H9 (cell line): Measurements from ENCODE around the gene FUS. TPM values are rescaled to one million over a fixed set of nuclear protein-coding genes. Genes with fewer than 3 reads are reported as not detected.

Experiments used
- DNase-seq: peaks from one replicate; pipeline ENCODE4 v3.0.0-alpha.2; 2017
- H2AFZ ChIP-seq: one replicate; pipeline ENCODE4 v1.6.1; 2013; ENCODE audit warnings: mild to moderate bottlenecking, low read length, control low read depth, moderate library complexity
- H2AK5ac ChIP-seq: 2 replicates; pipeline ENCODE4 v1.6.1; 2013; ENCODE audit warnings: low read length, control low read depth, mixed read lengths; ENCODE audit not compliant: insufficient read length
- H2BK120ac ChIP-seq: one replicate; pipeline ENCODE4 v1.6.1; 2013; ENCODE audit warnings: low read depth, mild to moderate bottlenecking, low read length, control low read depth, inconsistent platforms; ENCODE audit not compliant: poor library complexity, severe bottlenecking
- H2BK12ac ChIP-seq: 2 replicates; pipeline ENCODE4 v1.6.1; 2013; ENCODE audit warnings: low read length, control low read depth, mixed read lengths, low read depth; ENCODE audit not compliant: insufficient read length
- H2BK15ac ChIP-seq: 2 replicates; pipeline ENCODE4 v1.6.1; 2013; ENCODE audit warnings: low read depth, low read length, control low read depth
- H2BK20ac ChIP-seq: one replicate; pipeline ENCODE4 v1.6.1; 2013; ENCODE audit warnings: low read depth, mild to moderate bottlenecking, low read length, control low read depth, inconsistent platforms; ENCODE audit not compliant: poor library complexity, severe bottlenecking
- H2BK5ac ChIP-seq: 2 replicates; pipeline ENCODE4 v1.6.1; 2013; ENCODE audit warnings: low read length, control low read depth, mixed read lengths; ENCODE audit not compliant: insufficient read length
- H3K14ac ChIP-seq: 2 replicates; pipeline ENCODE4 v1.6.1; 2013; ENCODE audit warnings: low read length, control low read depth; ENCODE audit not compliant: insufficient read depth
- H3K18ac ChIP-seq: 2 replicates; pipeline ENCODE4 v1.6.1; 2013; ENCODE audit warnings: low read depth, mild to moderate bottlenecking, mixed read lengths, low read length, control low read depth; ENCODE audit not compliant: insufficient read length
- H3K23ac ChIP-seq: 2 replicates; pipeline ENCODE4 v1.6.1; 2013; ENCODE audit warnings: low read length, control low read depth, mixed read lengths, low read depth; ENCODE audit not compliant: insufficient read length
- H3K23me2 ChIP-seq: 2 replicates; pipeline ENCODE4 v1.6.1; 2013; ENCODE audit warnings: low read depth, mild to moderate bottlenecking, mixed read lengths, low read length, control low read depth; ENCODE audit not compliant: insufficient read length, poor library complexity, severe bottlenecking
- H3K27ac ChIP-seq: 2 replicates; pipeline ENCODE4 v1.5.1; 2013; ENCODE audit warnings: low read length, control low read depth, mixed read lengths, low read depth; ENCODE audit not compliant: insufficient read length
- H3K27me3 ChIP-seq: 2 replicates; pipeline ENCODE4 v1.6.1; 2013; ENCODE audit warnings: low read length, control low read depth, inconsistent platforms; ENCODE audit not compliant: insufficient read depth
- H3K4ac ChIP-seq: 2 replicates; pipeline ENCODE4 v1.6.1; 2013; ENCODE audit warnings: low read depth, mild to moderate bottlenecking, control low read depth, inconsistent platforms, low read length, moderate library complexity
- H3K4me1 ChIP-seq: 2 replicates; pipeline ENCODE4 v1.6.1; 2013; ENCODE audit warnings: low read length, control low read depth, inconsistent platforms; ENCODE audit not compliant: insufficient read depth
- H3K4me2 ChIP-seq: 2 replicates; pipeline ENCODE4 v1.6.1; 2013; ENCODE audit warnings: low read length, control low read depth, mixed read lengths; ENCODE audit not compliant: insufficient read length, insufficient read depth
- H3K56ac ChIP-seq: 2 replicates; pipeline ENCODE4 v1.6.1; 2013; ENCODE audit warnings: low read depth, mild to moderate bottlenecking, mixed read lengths, low read length, control low read depth; ENCODE audit not compliant: insufficient read length
- H3K79me1 ChIP-seq: 2 replicates; pipeline ENCODE4 v1.6.1; 2013; ENCODE audit warnings: low read depth, mild to moderate bottlenecking, moderate library complexity, low read length, control low read depth, inconsistent platforms; ENCODE audit not compliant: insufficient read depth, poor library complexity, severe bottlenecking
- H3K79me2 ChIP-seq: 2 replicates; pipeline ENCODE4 v1.6.1; 2013; ENCODE audit warnings: low read length, control low read depth, inconsistent platforms; ENCODE audit not compliant: insufficient read depth
- H3K9ac ChIP-seq: 2 replicates; pipeline ENCODE4 v1.6.1; 2013; ENCODE audit warnings: low read length, control low read depth, mixed read lengths; ENCODE audit not compliant: insufficient read length; ENCODE audit errors: extremely low read depth
- H3K9me3 ChIP-seq: one replicate; pipeline ENCODE4 v1.6.1; 2013; ENCODE audit warnings: low read depth, low read length, inconsistent platforms; ENCODE audit not compliant: control insufficient read depth
- H3T11ph ChIP-seq: one replicate; pipeline ENCODE4 v1.6.1; 2013; ENCODE audit warnings: mild to moderate bottlenecking, low read length, control low read depth, inconsistent platforms
- H4K20me1 ChIP-seq: one replicate; pipeline ENCODE4 v1.6.1; 2013; ENCODE audit not compliant: control insufficient read depth, insufficient read length, insufficient read depth
- H4K5ac ChIP-seq: 2 replicates; pipeline ENCODE4 v1.6.1; 2013; ENCODE audit warnings: low read depth, mild to moderate bottlenecking, mixed read lengths, low read length, control low read depth; ENCODE audit not compliant: insufficient read length
- H4K8ac ChIP-seq: replicated peaks from 2 replicates; pipeline ENCODE4 v1.6.1; 2013; ENCODE audit warnings: low read length, control low read depth, mixed read lengths, low read depth; ENCODE audit not compliant: insufficient read length
- H4K91ac ChIP-seq: 2 replicates; pipeline ENCODE4 v1.6.1; 2013; ENCODE audit warnings: low read depth, mild to moderate bottlenecking, moderate library complexity, mixed read lengths, low read length, control low read depth; ENCODE audit not compliant: insufficient read length
- H3K27ac Mint-ChIP-seq, 3 experiments: 2 replicates in 2 of 3; 3 replicates in 1 of 3; pipeline ENCODE4 v1.8.0; 2020 to 2021; ENCODE audit warnings: mixed read lengths in 3 of 3, mild to moderate bottlenecking in 1 of 3, moderate library complexity in 1 of 3
- H3K27me3 Mint-ChIP-seq: 2 replicates; pipeline ENCODE4 v1.8.0; 2021; ENCODE audit warnings: low read depth, mild to moderate bottlenecking, moderate library complexity, mixed read lengths
- H3K36me3 Mint-ChIP-seq, 3 experiments: 2 replicates in 2 of 3; 3 replicates in 1 of 3; pipeline ENCODE4 v1.8.0; 2020 to 2021; ENCODE audit warnings: low read depth in 3 of 3, mixed read lengths in 3 of 3; ENCODE audit not compliant: insufficient read depth in 1 of 3
- H3K4me1 Mint-ChIP-seq, 2 experiments: 2 replicates each; pipeline ENCODE4 v1.8.0; 2020; ENCODE audit warnings: mixed read lengths in 2 of 2
- H3K4me3 Mint-ChIP-seq, 2 experiments: 2 replicates in 1 of 2; 3 replicates in 1 of 2; pipeline ENCODE4 v1.8.0; 2020 to 2021; ENCODE audit warnings: mild to moderate bottlenecking in 2 of 2, mixed read lengths in 2 of 2, moderate library complexity in 1 of 2
- H3K9me3 Mint-ChIP-seq, 2 experiments: 2 replicates in 1 of 2; 3 replicates in 1 of 2; pipeline ENCODE4 v1.8.0; 2020; ENCODE audit warnings: mild to moderate bottlenecking in 2 of 2, mixed read lengths in 2 of 2, moderate library complexity in 1 of 2
- WGBS: extraction: QIAGEN DNeasy Blood & Tissue Kit; methylation state at CpG from one replicate; pipeline ENCODE4 v1.1.7; 2013; ENCODE audit warnings: missing lambda C conversion rate, low lambda C conversion rate, mixed read lengths; ENCODE audit not compliant: insufficient read length; ENCODE audit errors: extremely low coverage; 5-methylcytosine and 5-hydroxymethylcytosine counted together
- total RNA-seq: library from RNA; stranded (reverse); gene quantifications from 2 replicates; pipeline ENCODE4 v1.2.1, GENCODE V29; 2021
- TF ChIP-seq, protein P1 (sequence below): fragments of 200-600 bp; sonication (generic); conservative IDR thresholded peaks from 3 replicates; pipeline ENCODE4 v1.8.0; 2021; ENCODE audit warnings: antibody characterized with exemption, mild to moderate bottlenecking

The FUS gene
- total RNA-seq, 1 experiment from 2014 or later: 1,034 TPM

DNA sequence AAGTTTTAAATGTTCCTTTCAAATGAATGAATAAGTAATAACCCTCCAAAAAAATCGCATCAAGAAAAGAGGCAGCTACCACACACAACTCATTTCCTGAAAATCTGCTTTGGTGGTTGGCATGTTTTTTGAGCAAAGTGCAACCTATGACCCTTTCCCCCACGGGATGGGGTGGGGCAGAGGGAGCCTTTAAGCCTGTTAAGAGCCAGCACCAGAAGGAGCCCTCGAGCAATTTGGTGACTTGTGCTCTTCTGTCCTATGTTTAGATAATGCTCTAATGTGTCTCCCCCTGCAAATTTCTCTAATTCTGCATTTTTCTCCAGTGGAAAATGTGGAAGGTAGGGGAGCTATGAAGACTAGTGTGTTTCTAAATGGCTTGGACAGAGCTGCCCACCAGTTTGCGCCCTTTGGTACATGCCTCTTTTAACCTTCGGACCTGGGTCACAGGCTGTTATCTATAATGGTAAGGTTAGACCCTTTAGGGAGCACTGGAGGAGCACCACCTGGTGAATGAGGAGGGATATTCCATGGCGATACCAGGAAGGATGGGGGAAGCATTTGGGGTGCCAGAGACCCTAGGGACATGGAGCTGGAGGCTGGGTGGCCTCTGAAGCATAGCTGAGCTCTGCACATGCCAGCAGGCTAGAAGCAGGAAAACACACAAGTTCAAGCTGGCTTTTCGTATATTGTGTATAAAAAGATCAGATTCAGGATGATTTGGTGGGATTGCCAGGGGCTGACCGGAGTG lies 21.1 kb downstream of the FUS start:
- Histone ChIP-seq H2BK15ac (no peak overlapping the region), H3K79me1 (no peaks in the 10 kb centered on the region), H3K56ac (no peak overlapping the region), H3K9ac (no peak overlapping the region), H3K4ac (no peak overlapping the region), H2BK20ac (no peak overlapping the region), H2AK5ac (no peak overlapping the region), H3T11ph (no peak overlapping the region), H4K91ac (no peak overlapping the region), H4K8ac (no peak overlapping the region), H4K5ac (no peak overlapping the region), H3K14ac (no peak overlapping the region), H3K27ac (no peak overlapping the region), H2BK120ac (no peak overlapping the region), H3K23me2 (peaks cover 15% of the 10 kb centered on the region), H3K4me1 (no peaks in the 10 kb centered on the region; the same call in 1 of the 2 replicates), H3K79me2 (no peaks in the 10 kb centered on the region), H3K4me2 (peak overlapping the region; percentile 77), H2BK5ac (no peak overlapping the region), H3K27me3 (no peaks in the 10 kb centered on the region), H3K23ac (no peak overlapping the region), H3K18ac (no peak overlapping the region), H3K9me3 (no peaks in the 10 kb centered on the region), H4K20me1 (no peaks in the 10 kb centered on the region), H2BK12ac (no peak overlapping the region), H2AFZ (no peak overlapping the region)
- no peak for DNase-seq
- TF ChIP-seq, protein P1, sequence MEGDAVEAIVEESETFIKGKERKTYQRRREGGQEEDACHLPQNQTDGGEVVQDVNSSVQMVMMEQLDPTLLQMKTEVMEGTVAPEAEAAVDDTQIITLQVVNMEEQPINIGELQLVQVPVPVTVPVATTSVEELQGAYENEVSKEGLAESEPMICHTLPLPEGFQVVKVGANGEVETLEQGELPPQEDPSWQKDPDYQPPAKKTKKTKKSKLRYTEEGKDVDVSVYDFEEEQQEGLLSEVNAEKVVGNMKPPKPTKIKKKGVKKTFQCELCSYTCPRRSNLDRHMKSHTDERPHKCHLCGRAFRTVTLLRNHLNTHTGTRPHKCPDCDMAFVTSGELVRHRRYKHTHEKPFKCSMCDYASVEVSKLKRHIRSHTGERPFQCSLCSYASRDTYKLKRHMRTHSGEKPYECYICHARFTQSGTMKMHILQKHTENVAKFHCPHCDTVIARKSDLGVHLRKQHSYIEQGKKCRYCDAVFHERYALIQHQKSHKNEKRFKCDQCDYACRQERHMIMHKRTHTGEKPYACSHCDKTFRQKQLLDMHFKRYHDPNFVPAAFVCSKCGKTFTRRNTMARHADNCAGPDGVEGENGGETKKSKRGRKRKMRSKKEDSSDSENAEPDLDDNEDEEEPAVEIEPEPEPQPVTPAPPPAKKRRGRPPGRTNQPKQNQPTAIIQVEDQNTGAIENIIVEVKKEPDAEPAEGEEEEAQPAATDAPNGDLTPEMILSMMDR: no peak
- Mint-ChIP-seq H3K4me1 (peaks cover 16 to 19% of the 10 kb centered on the region in 2 experiments), H3K4me3 (peak overlapping the region; percentile 80), H3K27me3 (peaks cover 13% of the 10 kb centered on the region), H3K36me3 (peaks cover 5 to 33% (median 16%) of the 10 kb centered on the region in 3 experiments; a peak in 6 of 7 replicates), H3K9me3 (no peaks in the 10 kb centered on the region; a peak in 1 of 5 replicates), H3K27ac (peak overlapping the region in 1 of 3 experiments; percentile 96; a peak in 2 of 7 replicates)
- no CpG with 5 or more reads among the region's 8 CpGs for WGBS
